Endodermal cell (in vitro differentiated cells): ENCODE results near the gene RALGPS1. TPM values are rescaled to one million over a fixed set of nuclear protein-coding genes. Genes with fewer than 3 reads are reported as not detected.

Experiments
- DNase-seq: peaks from one replicate; pipeline ENCODE4 v3.0.0-alpha.2; 2017
- H3K27ac ChIP-seq: 2 replicates; pipeline ENCODE4 v1.5.1; 2013; ENCODE audit warnings: mild to moderate bottlenecking, low read depth, low read length, moderate library complexity
- H3K27me3 ChIP-seq: 2 replicates; pipeline ENCODE4 v1.6.1; 2013; ENCODE audit warnings: mild to moderate bottlenecking, low read length, moderate library complexity; ENCODE audit not compliant: insufficient read depth, control insufficient read depth, poor library complexity, severe bottlenecking
- H3K36me3 ChIP-seq: 2 replicates; pipeline ENCODE4 v1.7.0; 2013; ENCODE audit warnings: mild to moderate bottlenecking, low read length, moderate library complexity; ENCODE audit not compliant: control insufficient read depth, insufficient read depth
- H3K4me1 ChIP-seq: one replicate; pipeline ENCODE4 v1.7.0; 2013; ENCODE audit warnings: low read length; ENCODE audit not compliant: control insufficient read depth, insufficient read depth
- H3K4me3 ChIP-seq: 2 replicates; pipeline ENCODE4 v1.5.1; 2013; ENCODE audit warnings: mild to moderate bottlenecking, low read length, moderate library complexity
- H3K9ac ChIP-seq: 2 replicates; pipeline ENCODE4 v1.6.1; 2013; ENCODE audit warnings: mild to moderate bottlenecking, low read length, moderate library complexity; ENCODE audit not compliant: poor library complexity, severe bottlenecking; ENCODE audit errors: extremely low read depth
- H3K9me3 ChIP-seq: 2 replicates; pipeline ENCODE4 v1.6.1; 2013; ENCODE audit warnings: mild to moderate bottlenecking, low read length, moderate library complexity; ENCODE audit not compliant: control insufficient read depth
- H3K27ac Mint-ChIP-seq: 2 replicates; pipeline ENCODE4 v1.8.0; 2020; ENCODE audit warnings: mixed read lengths
- H3K27me3 Mint-ChIP-seq: 2 replicates; pipeline ENCODE4 v1.8.0; 2021; ENCODE audit warnings: mild to moderate bottlenecking, mixed read lengths; ENCODE audit not compliant: insufficient read depth
- H3K36me3 Mint-ChIP-seq: 2 replicates; pipeline ENCODE4 v1.8.0; 2020; ENCODE audit warnings: low read depth, mixed read lengths
- H3K4me1 Mint-ChIP-seq: 2 replicates; pipeline ENCODE4 v1.8.0; 2020; ENCODE audit warnings: mixed read lengths
- H3K4me3 Mint-ChIP-seq: 2 replicates; pipeline ENCODE4 v1.8.0; 2020; ENCODE audit warnings: mild to moderate bottlenecking, moderate library complexity, mixed read lengths
- H3K9me3 Mint-ChIP-seq: 2 replicates; pipeline ENCODE4 v1.8.0; 2020; ENCODE audit warnings: mild to moderate bottlenecking, mixed read lengths
- CTCF ChIP-seq: fragments of 200-600 bp; sonication (generic); conservative IDR thresholded peaks from 2 replicates; pipeline ENCODE4 v1.5.0; 2021; ENCODE audit warnings: antibody characterized with exemption, mild to moderate bottlenecking
- WGBS, 2 experiments: methylation state at CpG; one replicate each; pipeline versions ENCODE4 v1.1.5 to v1.1.7; 2013; ENCODE audit warnings: missing lambda C conversion rate in 2 of 2, mixed read lengths in 1 of 2; ENCODE audit not compliant: insufficient coverage in 1 of 2, insufficient read length in 1 of 2; 5-methylcytosine and 5-hydroxymethylcytosine counted together
- total RNA-seq, 2 donors: library from RNA; stranded (reverse); fragmentation: NEBNext Ultra II Directional in 1 of 2; extraction: Animal tissue kit (Norgen Biotek cat#: 25700) in 1 of 2; gene quantifications; 2 replicates in 1 of 2; 3 replicates in 1 of 2; pipeline ENCODE4 v1.2.1, GENCODE V29; 2021

RALGPS1 gene
- total RNA-seq, 2 donors from 2014 or later: 23.3 to 25.0 TPM

- H3K27ac Mint-ChIP-seq: no peak overlapping the region
- H3K9ac ChIP-seq: no peak overlapping the region
- H3K4me3 Mint-ChIP-seq: no peak overlapping the region
- WGBS, 2 experiments: 85 to 100% methylated on average over 2 to 4 of the region's 4 CpGs
- no peak for TF ChIP-seq CTCF
- no peaks in the 10 kb centered on the region for H3K4me1 ChIP-seq
- no peak overlapping the region for H3K27ac ChIP-seq
- H3K36me3 ChIP-seq: no peaks in the 10 kb centered on the region
- H3K4me1 Mint-ChIP-seq: peaks cover 14% of the 10 kb centered on the region
- H3K36me3 Mint-ChIP-seq: no peaks in the 10 kb centered on the region
- no peaks in the 10 kb centered on the region for H3K9me3 ChIP-seq
- H3K27me3 Mint-ChIP-seq: no peaks in the 10 kb centered on the region
- H3K27me3 ChIP-seq: no peaks in the 10 kb centered on the region
- H3K9me3 Mint-ChIP-seq: no peaks in the 10 kb centered on the region
- peak; percentile 42 for DNase-seq
- no peak overlapping the region for H3K4me3 ChIP-seq
Observed at GRCh38 chr9:127213859-127214258, 299.3 kb downstream of the RALGPS1 start.

GRCh38 chr9:127214421-127215267 is 300.1 kb downstream of the RALGPS1 start:
- peak; percentile 94 for TF ChIP-seq CTCF
- H3K36me3 Mint-ChIP-seq: no peaks in the 10 kb centered on the region
- no peaks in the 10 kb centered on the region for H3K9me3 Mint-ChIP-seq
- H3K27me3 Mint-ChIP-seq: no peaks in the 10 kb centered on the region
- H3K4me3 Mint-ChIP-seq: no peak overlapping the region
- Histone ChIP-seq H3K27ac (no peak overlapping the region), H3K4me1 (no peaks in the 10 kb centered on the region), H3K27me3 (no peaks in the 10 kb centered on the region), H3K36me3 (no peaks in the 10 kb centered on the region), H3K9ac (no peak overlapping the region), H3K9me3 (no peaks in the 10 kb centered on the region), H3K4me3 (no peak overlapping the region)
- DNase-seq: peak; percentile 90
- no peak overlapping the region for H3K27ac Mint-ChIP-seq
- peaks cover 14% of the 10 kb centered on the region for H3K4me1 Mint-ChIP-seq
- 32 to 40% methylated on average over 5 to 6 of the region's 6 CpGs for WGBS, 2 experiments

GRCh38 chr9:127215268-127216209 is 301.0 kb downstream of the RALGPS1 start:
- no peak for TF ChIP-seq CTCF
- H3K27ac ChIP-seq: no peak overlapping the region
- H3K27me3 Mint-ChIP-seq: no peaks in the 10 kb centered on the region

More at GRCh38 chr9:127215268-127216209, 301.0 kb downstream of the RALGPS1 start:
- WGBS, 2 experiments: 92 to 93% methylated on average over 14 of the region's 14 CpGs
- H3K9me3 ChIP-seq: no peaks in the 10 kb centered on the region
- DNase-seq: peak; percentile 38
- Mint-ChIP-seq H3K9me3 (no peaks in the 10 kb centered on the region), H3K4me1 (peaks cover 12% of the 10 kb centered on the region), H3K27ac (no peak overlapping the region), H3K36me3 (no peaks in the 10 kb centered on the region), H3K4me3 (no peak overlapping the region)
- no peaks in the 10 kb centered on the region for H3K4me1 ChIP-seq
- no peaks in the 10 kb centered on the region for H3K36me3 ChIP-seq
- no peak overlapping the region for H3K9ac ChIP-seq
- no peaks in the 10 kb centered on the region for H3K27me3 ChIP-seq
- no peak overlapping the region for H3K4me3 ChIP-seq
